Hematopoietic multipotent progenitor cell treated with erythropoietin and hydrocortisone succinate and interleukin-3 and kit ligand, for 6 days (in vitro differentiated cells): ENCODE data around the gene CELF5.
A peak's percentile ranks its signal among the peaks of the same experiment; 100 is the strongest.

ENCODE experiments used
- DNase-seq: peaks from one replicate; pipeline ENCODE4 v3.0.0-alpha.2; 2015

CELF5 gene

DNA sequence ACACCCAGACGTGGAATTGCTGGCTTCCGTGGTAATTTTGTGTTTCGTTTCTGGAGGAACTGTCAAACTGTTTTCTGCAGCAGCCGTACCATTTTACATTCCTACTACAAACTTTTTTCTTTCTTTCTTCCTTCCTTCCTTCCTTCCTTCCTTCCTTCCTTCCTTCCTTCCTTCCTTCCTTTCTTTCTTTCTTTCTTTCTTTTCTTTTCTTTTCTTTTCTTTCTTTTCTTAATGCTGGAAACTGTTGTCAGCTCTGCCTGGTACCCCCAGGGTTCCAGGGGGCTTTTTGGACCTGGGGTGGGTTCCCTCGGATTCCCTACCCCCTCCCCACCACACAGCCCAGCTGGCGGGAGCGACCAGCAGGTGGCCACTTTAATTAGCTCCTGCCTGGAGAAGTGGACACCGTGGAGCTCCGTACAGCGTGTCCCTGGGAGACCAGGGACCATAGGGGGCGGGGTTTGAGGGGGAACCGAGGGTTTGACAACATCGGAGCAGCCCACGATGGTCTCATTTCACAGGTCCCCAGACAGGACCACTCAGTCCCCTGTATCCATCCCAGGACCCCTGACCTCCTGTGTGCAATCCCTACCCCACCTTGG, 24.4 kb downstream of the CELF5 start:
- no peak for DNase-seq

DNA sequence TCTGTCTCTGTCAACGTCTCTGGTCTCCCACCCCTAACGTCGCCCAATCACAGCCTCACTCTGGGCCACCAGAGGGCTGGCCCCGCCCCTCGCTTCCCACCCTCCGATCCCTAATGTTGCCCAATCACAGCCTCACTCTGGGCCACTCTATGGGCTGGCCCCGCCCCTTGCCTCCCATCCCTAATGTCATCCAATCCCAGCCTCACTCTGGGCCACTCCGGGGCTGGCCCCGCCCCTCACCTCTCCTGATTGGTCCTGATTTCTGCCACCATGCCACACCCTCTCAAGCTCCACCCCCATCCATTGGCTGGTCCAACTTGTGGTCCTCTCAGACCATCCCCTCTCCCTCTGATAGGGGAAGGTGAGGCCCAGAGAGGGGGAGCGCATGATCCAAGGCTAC, 24.9 kb downstream of the CELF5 start:
- peak; percentile 32 for DNase-seq

DNA sequence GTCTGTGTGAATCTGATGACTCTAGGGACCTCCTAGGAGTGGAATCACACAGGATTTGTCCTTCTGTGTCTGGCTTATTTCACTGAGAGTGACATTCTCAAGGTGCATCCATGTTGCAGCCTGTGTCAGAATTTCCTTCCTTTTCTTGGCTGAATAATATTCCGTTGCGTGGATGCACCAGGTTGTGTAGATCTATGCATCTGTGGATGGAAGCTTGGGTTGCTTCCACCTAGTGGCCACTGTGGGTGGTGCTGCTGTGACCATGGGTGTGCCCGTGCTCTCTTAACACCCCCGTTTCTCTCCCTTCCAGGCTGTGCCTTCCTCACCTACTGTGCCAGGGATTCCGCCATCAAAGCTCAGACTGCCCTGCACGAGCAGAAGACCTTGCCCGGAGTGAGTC, 26.2 kb downstream of the CELF5 start:
- peak; percentile 64 for DNase-seq

DNA sequence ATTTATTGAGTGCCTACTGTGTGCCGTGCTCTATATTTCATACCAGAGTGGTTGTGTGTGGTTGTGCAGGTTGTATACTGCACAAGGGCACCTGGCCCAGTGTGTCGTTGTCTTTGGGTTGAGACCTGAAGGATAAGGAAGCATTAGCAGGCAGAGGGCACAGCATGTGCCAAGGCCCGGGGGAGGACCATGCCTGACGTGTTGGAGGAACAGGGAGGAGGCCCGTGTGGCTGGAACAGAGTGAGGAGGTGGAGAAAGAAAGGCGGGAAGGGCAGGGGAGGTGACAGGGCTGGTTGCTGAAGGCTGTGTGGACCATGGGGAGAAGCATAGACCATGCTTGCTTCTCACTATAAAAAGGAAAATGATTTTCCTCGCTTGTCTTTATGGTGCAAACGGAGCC, 26.8 kb downstream of the CELF5 start:
- DNase-seq = no peak

DNA sequence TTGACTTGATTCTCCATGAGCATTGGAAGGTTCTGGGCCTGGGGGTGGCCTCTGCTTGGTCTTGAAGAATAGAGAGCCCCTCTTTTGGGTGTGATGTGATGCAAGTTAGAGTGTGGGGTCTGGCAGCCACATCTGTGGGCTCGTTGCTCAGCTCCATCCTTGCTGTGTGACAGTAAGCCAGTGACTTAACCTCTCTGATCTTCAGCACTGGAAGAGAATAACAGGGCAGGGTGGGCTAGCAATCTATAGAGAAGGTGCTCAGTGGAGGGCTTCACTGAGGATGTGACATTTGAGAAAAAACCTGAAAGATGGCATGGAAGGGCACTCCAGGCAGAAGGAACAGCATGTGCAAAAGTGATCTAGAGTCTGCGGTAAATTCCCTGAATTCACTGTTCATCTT, 28.2 kb downstream of the CELF5 start:
- no peak for DNase-seq

DNA sequence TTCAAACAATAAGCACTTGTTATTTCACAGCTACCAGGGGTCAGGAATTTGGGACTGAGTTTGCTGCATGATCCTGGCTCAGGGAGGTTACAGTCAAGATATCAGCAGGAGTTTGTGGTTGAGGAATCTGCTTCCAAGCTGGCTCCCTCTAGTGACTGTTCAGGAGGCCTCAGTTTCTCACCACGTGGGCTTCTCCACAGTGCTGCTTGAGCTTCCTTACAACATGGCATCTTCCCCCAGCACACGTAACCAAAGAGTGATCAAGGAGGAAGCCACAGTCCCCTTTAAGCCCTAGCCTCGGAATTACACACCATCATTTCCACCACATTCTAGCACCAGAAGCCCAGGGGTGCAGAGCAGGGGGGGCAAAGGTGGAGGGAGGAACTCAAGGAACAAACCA, 28.8 kb downstream of the CELF5 start:
- DNase-seq = no peak

DNA sequence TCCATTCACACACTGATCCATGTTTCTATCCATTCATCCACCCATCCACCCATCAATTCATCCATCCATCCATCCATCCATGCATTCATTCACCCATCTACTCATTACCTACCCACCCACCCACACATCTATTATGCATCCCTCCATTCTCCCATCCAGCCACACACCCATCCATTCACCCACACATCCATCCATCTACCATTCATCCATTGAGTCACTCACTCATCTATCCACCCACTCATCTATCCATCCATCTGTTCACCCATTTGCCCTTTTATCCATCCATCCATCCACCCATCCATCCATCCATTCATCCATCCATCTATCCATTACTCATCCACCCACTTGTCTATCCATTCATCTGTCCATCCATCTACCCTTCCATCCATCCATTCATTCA, 30.1 kb downstream of the CELF5 start:
- DNase-seq = no peak

DNA sequence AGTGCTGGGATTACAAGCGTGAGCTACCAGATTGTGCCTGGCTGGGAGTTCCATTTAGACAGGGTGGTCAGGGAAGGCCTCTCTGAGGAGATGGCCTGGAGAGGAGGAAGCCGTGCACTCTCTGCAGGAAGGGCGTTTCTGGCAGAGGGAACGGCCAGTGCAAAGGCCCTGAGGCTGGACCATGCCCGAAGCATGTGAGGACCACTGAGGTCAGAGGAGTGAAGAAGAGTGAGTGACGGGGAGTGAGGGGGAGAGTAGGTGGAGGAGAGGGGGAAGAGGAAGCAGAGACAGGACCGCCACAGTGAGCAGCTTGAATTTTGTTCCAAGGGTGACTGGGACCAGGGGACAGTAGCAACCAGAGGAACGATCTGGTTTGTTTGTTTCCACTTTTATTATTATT, 32.6 kb downstream of the CELF5 start:
- DNase-seq = no peak

DNA sequence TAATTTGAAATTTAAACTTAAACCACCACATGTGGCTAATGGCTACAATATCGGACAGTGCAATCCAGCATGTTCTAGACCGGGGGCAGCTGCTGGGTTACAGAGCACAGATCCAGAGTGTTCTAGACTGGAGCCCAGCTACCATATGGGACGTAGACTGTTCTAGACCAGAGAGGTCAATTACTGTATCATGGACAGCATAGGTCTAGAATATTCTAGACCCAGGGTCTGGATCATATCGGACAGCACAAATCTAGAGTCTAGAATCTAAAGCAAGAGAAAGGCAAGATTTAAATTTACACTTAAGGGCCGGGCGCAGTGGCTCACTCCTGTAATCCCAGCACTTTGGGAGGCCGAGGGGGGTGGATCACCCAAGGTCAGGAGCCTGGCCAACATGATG, 37.9 kb downstream of the CELF5 start:
- no peak for DNase-seq

DNA sequence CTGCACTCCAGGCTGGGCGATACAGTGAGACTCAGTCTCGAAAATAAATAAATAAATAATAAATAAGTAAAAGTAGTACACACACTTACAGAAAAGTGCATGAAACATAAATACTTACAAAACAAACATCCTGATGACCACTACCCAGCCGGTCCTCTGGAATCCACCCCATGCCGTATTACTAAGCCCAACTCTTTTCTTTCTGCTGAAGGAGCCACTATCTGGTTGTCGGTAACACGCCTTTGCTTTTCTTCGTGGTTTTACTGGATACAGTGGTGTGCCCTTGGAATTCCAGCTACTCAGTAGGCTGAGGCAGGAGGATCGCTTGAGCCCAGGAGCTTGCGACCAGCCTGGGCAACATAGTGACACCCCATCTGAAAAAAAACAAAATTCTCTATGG, 39.4 kb downstream of the CELF5 start:
- DNase-seq = no peak

DNA sequence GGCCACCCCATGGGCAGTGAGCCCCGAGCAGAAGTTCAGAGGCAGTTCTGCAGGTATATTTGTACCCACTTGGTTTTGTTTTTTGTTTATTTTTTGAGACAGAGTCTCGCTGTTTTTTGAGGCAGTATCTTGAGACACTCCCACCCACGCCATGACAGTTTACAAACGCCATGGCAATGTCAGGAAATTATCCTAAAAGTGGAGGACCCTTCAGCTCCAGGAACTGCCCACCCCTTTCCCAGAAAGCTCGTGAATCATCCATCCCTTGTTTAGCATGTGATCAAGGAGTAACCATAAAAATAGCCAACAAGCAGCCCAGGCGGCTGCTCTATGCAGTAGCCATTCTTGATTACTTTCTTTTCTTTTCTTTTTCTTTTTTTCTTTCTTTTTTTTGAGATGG, 41.0 kb downstream of the CELF5 start:
- no peak for DNase-seq

DNA sequence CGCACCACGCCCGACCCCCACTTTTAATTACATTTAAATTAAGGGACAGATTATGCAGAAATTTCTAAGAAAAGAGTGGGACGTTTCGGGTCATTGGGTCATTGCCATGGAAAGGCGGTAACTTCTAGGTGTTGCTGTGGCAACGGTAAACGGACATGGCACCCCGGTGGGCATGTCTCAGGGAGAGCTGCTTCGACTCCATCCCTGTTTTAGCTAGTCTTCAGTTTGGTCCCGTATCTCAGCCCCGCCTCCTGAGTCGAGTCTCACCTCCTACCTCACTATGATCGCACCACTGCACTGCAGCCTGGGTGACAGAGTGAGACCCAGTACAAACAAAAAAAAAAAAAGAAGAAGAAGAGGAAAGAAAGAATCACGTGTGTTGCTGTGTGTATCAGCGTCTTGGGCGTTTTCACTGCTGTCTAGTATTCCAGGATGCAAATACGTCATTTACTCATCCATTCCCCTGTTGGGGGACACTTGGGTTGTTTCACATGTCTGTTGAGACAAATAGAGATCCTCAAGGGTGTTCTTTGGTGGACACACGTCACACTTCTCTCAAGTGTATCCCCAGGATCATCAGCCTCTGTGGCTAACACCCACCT, 41.7 kb downstream of the CELF5 start:
- no peak for DNase-seq

DNA sequence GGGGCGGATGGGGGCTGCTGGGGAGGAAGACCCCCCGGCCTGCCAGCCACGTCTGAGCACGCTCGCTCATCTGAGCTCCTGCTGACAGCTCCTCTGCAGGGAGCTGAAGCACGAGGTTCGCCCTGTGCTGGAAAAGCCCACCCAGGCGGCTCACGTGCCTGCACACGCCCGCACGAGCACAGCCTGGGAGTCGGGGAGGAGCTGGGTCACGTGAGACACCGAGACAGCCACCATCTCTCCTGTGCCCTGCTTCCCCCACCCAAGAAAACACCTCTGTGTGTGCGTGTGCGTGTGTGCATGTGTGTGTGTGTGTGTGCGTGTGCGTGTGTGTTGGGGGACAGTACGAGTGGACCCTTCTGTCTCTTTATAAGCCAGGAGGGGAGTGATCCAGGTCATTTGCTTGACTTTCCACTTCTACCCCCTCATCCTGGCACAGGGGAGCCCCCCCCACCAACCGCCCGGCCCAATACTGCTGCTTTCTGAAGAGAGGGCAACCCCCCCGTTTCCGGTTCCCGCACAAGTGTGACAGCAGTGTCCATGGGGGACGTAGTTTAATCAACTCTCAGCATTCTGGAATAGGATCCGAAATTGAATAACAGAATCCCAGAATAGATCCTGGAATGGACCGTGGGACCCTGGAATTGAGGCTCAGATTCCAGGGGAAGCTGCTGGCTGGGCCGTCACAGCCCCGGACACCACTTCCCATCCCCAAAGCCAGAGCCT, 42.5 kb downstream of the CELF5 start:
- no peak for DNase-seq

DNA sequence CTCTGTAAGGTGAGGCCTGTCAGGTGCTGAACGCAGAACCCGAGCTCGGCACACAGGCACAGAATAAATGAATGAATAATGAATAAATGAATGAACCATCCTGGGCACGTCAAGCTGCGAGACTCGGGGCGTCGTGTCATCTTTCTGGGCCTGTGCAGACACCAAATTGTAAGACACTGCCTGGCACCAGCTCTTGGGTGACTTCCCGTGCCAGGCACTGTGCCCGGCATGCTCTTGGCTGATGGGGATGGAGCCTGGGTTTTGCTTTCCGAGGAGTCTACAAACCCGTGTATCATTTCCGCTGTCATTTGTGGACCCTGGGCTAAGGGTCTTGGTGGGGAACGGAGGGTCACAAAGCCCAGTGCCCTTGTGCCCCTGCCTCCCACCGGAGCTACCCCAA, 43.9 kb downstream of the CELF5 start:
- DNase-seq = no peak

DNA sequence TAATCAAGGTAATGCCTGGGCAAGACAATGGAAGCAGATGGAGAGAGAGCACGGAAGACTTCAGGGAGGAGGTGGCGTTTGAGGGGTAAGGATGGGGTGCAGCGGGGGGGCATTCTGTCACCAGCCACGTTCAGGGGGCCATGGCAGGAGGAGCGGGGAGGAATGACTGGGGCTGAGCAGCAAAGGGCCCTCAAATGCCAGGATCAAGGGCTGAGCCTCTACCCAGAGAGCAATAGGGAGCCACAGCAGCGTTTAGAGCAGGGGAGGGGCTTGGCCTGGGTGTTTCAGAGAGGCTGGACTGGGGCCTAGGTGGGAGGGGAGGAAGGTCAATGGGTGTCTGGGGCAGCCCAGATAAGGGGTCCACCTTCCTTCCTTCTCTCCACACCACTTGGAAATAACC, 44.3 kb downstream of the CELF5 start:
- DNase-seq = no peak

DNA sequence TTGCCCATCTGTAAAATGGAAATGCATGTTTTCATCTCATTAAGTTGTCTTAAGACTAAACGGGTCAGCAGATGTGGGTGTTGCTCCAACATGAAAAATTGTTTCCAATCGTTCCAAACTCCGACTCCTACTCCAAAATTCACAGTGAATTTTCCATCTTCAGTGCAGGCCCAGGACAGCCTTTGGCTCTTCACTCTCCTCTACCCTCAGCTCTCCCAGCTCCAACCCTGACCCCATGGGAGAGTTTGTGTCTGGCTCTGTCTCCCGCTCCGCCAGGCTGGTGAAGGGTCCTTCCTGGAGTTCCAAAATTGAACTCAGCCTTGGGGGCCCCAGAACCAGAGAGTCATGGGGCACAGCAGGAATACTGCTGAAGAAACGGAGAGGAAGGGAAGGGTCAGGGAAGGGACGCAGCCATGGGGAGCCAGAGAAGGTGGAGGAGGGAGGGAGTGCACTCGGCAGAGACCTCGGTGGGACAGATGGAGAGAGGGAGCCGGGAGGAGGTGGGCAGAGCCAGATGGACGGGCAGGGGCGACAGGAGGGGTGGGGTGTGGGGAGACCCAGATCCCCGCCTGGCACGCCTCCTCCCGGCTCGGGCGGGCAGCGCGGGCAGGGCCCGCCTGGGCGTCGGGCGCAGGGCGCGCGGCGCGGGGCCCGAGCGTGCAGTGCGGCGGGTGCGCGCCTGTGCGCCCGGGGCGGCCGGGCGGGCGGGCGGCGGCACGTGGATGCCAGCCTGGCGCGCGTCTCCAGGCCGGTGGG, 45.6 kb downstream of the CELF5 start:
- DNase-seq = no peak

DNA sequence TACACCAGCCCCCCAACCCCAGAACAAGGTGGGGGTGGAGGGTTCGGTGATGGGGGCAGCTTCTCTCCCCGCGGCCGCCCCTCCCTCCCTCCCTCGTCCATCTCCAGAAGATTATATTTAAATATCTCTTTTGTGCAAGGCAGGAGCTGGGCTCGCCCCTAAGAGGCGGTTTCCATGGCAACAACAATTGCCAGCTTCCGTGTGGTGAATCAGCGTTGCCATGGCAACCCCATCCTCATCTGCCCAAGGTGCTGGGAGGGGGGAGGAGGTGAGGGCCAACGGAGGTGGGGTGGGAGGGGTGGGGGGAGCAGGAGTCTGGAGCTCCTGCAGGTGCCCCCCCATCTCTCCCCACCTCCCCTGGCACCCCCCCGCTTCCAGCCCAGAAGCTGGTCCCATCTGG, 46.4 kb downstream of the CELF5 start:
- peak; percentile 78 for DNase-seq

DNA sequence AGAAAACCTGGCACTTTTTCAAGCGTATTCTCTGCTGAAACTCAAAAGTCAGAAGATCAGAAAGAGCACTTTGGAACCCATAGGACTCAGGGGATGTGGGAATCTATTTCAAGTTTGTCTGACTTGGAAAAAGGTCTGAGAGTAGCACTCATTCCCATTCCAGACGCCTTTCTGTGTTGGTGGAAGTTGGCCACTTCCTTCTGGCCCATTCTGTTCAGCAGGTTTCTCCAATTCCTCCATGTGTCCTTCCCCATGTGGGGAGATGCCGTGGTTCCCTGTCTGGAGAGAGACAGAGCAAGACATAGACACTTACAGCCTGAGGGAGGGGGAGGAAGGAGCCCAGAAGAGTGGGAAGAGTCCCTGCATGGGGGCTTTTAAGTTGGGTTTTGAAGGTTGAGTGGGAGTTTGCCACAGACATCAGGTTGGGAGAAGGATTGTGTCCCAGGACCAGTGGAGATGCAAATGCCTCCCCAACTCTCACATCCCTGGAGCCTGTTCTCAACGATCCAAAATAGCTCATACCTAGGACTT, 48.0 kb downstream of the CELF5 start:
- DNase-seq = no peak

DNA sequence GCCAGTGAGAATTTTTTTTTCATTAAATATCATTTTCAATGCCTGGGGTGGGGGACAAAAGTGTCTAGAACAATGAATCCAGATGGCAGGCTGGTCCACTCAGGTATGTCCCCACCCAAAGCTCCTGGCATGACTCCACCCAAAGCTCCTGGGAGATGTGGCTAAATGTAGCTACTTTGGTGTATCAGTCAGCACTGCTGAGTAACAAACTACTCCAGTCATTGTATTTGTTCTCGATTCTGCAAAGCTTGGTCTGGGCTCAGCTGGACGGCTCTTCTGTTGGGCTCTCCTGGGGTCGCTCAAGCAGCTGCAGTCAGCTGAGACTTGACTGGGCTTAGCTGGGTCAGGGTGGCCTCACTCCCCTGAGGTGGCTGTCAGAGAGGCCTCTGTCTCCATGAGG, 48.5 kb downstream of the CELF5 start:
- no peak for DNase-seq

DNA sequence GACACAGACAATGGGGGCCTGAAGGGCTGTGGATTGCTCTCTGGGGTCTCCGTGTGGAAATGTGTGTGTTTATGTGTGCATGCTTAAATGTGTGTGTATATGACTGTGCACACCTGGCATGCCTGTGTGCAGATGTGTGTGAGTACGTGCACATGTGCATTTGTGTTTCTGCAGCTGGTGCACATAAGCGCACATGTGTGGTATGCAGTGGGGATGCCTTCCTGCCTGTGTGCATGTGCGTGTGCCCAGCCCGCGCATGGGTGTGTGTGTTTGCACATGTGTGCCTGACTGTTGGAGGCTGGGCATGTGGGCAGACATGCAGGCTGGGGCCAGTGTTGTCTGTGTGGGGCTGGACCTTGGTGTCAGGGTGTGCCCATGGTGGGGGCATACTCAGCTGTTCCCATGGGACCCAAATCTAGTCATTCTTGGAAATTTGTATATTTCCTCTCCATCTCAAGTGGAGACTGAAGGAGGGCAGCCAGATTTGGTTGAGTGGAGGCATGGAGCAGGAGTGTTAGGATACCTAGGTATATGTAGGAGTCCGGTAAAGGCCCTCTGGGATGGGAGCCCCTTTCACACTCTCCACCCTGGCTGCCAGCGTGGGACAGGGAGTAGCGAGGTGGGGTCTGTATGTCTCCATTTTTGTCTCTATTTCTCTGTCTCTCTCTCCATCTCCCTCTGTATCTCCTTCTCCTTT, 49.9 kb downstream of the CELF5 start:
- no peak for DNase-seq

DNA sequence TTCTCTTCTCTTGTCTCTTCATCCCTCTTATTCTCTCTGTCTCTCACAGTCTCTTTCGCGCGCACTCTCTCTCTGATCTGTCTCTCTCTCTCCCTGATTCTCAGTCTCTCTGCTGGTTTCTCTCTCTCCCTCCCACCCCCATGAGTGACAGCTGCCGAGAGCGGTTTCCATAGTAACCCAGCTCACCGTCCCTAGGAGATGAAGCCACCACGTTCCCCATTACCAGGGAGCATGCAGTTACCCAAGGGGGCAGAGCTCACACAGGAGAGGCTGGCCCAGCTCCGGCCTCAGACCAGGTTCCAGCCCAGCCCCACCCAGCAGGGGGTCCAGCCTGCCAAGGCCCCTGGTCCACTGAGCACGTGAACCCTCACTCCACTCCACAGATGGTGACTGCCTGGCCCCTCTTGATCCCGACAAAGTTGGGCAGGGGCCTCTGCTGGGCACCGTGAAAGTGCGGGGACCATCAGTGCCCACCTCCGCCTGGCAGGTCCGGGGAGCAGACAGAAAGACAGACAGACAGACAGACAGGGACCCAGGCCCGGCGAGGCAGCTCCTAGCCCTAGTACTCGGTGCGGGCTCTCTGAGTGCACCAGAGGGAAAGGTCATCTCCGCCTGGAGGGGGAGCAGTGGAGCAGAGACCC, 50.6 kb downstream of the CELF5 start:
- DNase-seq = peak; percentile 73

DNA sequence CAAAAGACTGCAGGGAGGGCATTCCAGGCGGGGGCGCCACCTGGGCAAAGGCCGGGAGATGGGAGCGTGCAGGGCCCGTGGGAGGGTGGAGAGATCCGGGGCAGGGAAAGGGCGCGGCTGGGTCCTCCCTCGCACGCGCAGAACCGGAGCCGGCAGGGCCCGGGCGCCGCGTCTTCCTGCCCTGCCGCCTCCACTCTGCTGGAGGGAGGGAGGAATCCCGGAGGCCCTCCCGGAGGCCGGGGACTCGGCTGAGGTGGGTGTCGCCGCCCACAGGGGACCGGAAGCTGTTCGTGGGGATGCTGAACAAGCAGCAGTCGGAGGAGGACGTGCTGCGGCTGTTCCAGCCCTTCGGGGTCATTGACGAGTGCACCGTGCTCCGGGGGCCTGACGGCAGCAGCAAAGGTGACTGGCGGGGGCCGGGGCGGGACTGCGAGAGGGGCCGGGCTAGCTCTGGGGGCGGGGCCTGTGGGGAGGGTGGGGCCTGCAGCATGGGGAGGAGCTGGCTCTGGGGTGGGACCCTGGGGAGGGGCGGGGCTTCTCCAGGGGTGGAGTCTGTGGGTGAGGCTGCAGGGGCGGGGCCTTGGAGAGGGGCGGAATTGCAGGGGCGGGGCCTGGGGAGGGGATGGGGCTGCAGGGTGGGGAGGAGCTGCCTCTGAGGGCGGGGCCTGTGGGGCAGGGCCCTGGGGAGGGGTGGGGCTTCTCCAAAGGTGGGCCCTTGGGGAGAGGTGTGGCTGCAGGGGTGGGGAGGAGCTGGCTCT, 51.3 kb downstream of the CELF5 start:
- peak; percentile 93 for DNase-seq
